GM12865 (cell line): ENCODE data around the gene FIGLA.

Source experiments
- DNase-seq: peaks from one replicate; pipeline ENCODE4 v3.0.0; 2010; ENCODE audit warnings: low read depth
- H3K4me3 ChIP-seq: 2 replicates; pipeline ENCODE4 v1.5.1; 2011; ENCODE audit warnings: mild to moderate bottlenecking, low read depth, low read length, control low read depth
- TF ChIP-seq, protein P1 (sequence below): IDR thresholded peaks from 2 replicates; pipeline ENCODE4 v1.5.1; 2011; ENCODE audit warnings: low read length, control low read depth, low read depth, inconsistent platforms; ENCODE audit not compliant: insufficient read depth; ENCODE audit errors: missing control alignments

FIGLA gene, protein sequence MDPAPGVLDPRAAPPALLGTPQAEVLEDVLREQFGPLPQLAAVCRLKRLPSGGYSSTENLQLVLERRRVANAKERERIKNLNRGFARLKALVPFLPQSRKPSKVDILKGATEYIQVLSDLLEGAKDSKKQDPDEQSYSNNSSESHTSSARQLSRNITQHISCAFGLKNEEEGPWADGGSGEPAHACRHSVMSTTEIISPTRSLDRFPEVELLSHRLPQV

DNA sequence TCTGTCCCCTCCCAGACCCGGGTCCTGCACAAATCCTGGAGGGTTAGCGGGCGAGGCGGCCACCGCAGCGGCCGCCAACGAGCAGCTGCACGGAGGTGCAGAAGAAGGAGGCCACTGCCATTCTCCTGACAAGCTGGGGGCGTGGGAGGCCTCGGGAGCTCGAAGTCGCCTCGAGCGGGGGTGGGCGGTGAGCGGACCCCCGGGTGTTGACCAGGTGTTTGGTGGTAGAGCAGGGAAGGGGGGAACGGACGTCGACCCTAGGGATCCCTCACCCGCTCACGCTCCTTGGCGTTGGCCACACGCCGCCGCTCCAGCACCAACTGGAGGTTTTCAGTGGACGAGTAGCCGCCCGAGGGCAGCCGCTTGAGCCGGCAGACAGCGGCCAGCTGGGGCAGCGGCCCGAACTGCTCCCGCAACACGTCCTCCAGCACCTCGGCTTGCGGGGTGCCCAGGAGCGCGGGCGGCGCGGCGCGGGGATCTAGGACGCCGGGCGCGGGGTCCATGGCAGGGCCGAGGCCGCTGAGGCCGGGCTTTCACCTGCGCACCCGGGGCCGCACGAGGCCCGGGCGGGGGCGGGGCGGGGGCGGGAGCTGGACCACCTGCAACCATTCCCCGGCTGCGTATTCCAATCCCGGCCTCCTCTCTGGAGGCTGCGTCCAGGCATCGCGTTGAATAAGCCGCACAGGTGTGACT is at the start of gene FIGLA:
FIGLA (minus strand) TSS at position 508 of the 693 bp plus-strand sequence; CDS start at position 503, 5 bp downstream.
- H3K4me3 ChIP-seq, result no peak within 1 kb of the TSS
- TF ChIP-seq, protein P1, sequence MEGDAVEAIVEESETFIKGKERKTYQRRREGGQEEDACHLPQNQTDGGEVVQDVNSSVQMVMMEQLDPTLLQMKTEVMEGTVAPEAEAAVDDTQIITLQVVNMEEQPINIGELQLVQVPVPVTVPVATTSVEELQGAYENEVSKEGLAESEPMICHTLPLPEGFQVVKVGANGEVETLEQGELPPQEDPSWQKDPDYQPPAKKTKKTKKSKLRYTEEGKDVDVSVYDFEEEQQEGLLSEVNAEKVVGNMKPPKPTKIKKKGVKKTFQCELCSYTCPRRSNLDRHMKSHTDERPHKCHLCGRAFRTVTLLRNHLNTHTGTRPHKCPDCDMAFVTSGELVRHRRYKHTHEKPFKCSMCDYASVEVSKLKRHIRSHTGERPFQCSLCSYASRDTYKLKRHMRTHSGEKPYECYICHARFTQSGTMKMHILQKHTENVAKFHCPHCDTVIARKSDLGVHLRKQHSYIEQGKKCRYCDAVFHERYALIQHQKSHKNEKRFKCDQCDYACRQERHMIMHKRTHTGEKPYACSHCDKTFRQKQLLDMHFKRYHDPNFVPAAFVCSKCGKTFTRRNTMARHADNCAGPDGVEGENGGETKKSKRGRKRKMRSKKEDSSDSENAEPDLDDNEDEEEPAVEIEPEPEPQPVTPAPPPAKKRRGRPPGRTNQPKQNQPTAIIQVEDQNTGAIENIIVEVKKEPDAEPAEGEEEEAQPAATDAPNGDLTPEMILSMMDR, result no peak
- DNase-seq, result no peak

DNA sequence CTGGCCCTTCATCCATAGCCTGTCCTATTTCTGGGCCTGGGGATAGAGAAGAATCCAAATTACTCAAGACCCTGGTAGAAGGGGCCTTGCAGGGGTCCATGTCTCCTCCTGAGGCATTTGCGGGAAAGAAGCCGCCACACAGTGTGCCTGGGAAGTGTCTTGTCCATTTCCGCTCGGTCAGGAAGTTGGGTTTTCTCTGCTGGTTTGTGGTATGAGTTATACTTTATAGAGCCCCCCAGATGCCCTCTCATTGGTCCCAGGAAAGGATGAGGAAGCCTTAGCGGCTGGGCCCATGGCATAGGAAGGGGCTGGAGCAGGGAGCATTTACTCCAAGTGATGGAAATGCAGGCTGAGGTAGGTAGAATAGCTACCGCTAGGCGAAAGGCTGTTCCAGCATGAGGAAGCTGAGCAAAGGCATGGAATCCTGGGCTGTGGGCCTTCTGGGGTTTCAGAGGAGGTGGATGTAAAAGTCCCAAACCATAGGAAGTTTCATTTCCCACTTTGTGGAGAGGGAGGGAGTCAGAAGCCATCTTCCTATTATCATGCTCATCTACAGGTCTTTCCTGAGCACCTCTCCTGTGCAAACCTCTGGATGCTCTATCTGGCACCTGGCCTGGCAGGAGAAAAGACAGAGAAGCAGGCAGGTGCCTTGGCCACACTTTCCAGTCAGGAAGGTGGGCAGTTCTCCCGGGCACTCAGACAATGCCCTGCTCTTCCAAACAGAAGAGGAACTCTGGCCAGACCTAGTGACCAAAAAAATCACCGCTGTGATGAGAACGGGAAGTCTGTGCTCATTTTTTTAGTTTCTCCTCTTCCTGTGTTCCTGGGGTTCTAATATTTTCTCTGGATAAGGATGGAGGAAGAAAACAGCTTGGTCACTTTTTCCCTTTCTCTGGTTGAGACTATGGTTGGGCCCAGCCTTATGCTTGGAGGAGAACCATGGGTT is 47.8 kb upstream of the FIGLA start:
- no peak for DNase-seq
- no peak overlapping the region for H3K4me3 ChIP-seq
- TF ChIP-seq, protein P1, result no peak

DNA sequence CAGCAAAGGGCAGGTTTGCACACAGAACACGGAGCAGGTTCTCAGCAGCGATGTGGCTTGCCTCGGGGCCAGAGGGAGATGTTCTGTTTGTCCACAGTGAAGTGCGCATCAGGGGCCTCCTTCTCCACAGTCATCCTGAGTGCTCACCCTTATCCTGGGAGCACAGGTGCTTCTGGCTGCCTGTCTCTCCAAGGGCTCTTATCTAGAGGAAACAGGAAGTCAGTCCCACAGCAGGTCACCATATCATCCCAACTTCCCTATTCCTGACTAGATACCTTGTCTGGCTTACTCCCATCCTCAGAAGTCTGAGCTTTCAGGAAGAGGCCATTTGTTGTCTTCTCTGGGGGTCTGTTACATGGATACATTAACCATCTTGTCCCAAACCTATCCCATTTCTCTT is 45.2 kb upstream of the FIGLA start, which contains the start of gene CD207:
CD207 (minus strand) TSS at position 174 of the 400 bp plus-strand sequence; CDS start at position 134, 40 bp downstream.
- no peak within 1 kb of the TSS for H3K4me3 ChIP-seq
- no peak for DNase-seq
- TF ChIP-seq, protein P1, result no peak

DNA sequence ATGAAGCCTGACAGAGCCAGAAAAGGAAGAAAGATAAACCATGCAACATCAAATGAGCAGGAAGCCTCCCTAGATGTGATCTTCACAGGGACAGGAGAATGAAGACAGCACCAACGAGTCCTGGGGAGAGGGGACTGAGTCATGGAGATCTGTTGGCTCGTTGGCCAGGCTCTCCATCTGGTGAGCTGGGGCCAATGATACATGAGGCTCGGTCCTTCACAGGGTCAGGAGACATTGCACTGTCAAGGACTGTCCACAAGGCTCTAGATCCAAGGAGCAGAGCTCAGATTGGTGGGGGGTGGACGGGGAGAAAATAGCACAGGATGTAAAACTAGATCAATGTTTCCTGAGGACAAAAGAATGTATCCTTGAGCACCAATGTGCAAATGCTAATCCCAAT is 44.4 kb upstream of the FIGLA start:
- no peak for DNase-seq
- TF ChIP-seq, protein P1, result no peak
- no peak overlapping the region for H3K4me3 ChIP-seq

DNA sequence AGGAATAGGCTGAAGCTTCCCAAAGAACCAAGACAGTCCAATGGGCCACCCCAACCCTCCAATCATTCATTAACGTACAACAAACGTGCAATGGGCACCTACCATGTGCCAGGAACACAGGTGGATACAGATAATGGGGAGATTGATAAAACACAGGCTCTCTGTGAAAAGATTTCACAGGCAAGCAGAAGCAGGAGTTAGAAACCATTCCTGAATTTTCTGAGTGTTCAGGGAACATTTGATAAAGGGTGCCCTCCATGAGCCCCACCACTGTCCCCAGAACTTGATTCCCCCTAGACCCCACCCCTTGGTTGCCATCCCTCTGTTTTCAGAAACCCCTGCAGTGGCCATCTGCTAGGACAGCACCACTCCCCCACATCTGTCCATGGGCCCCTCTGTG is 43.7 kb upstream of the FIGLA start:
- TF ChIP-seq, protein P1, result no peak

DNA sequence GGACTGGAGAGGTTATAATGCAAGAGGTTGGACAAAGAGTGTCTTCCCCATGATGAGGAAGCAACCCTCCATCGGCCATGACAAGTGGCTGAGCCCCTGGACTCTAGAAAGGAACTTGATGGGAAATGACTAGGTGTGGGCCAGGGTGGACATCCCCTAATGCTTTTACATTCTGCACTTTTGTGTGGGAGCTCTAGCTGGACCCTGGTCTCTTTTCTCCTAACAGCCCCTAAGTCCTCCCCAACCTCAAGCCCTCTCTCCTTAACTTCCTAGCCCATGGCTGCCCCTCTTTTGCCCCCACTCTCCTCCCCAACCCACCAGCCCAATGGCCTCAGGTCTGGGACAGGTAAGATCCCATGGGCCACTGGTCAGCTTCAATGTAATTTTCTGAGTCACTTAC is 42.8 kb upstream of the FIGLA start:
- H3K4me3 ChIP-seq, result no peak overlapping the region
- no peak for DNase-seq
- TF ChIP-seq, protein P1, result no peak

More for the DNA sequence above, 43.7 kb upstream of the FIGLA start:
- no peak overlapping the region for H3K4me3 ChIP-seq
- no peak for DNase-seq
